ENCODE results near the gene RPAP3.

DNA sequence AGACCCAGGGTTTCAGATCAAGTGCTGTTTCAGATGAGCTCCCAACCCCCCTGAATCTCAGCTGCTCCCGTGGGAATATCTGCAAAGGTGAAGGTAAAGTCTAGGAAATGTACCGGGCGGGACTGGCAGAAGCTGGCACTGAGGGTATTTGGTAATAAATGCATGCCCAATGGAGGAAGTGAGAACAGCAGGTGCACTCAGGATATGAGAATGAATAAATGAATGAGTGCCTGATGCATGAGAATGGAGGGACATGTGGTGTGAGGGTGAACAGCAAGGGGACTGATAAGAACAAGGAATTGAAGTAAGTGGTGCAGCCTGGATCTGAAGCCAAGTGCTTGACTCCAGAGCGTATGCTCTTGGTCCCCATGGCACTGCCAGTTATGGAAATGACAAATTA, 41.3 kb upstream of the RPAP3 start:
- TF ChIP-seq POLR2A (IDR thresholded peaks at IDR 0.05; ENCODE audit: low read length), result no peak
- TF ChIP-seq GATA1 (IDR thresholded peaks at IDR 0.05; ENCODE audit: low read depth, low read length), result no peak

Measured in erythroblast (primary cell).